H1 (cell line): ENCODE data around the gene MAPK8.

Experiments
- POLR2A ChIP-seq, 2 experiments: IDR thresholded peaks; 1 replicate in 1 of 2; 2 replicates in 1 of 2; pipeline ENCODE4 v1.6.1; 2011; ENCODE audit warnings: low read depth in 2 of 2, low read length in 2 of 2, mild to moderate bottlenecking in 2 of 2; ENCODE audit errors: control extremely low read depth in 1 of 2
- TF ChIP-seq, protein P1 (sequence below), 3 experiments: IDR thresholded peaks; 1 replicate in 2 of 3; 2 replicates in 1 of 3; pipeline versions ENCODE4 v1.5.1 to v1.6.1; 2011; ENCODE audit warnings: low read length in 3 of 3, mild to moderate bottlenecking in 3 of 3, inconsistent platforms in 2 of 3, low read depth in 1 of 3, moderate library complexity in 1 of 3; ENCODE audit not compliant: insufficient read depth in 1 of 3; ENCODE audit errors: control extremely low read depth in 1 of 3

DNA sequence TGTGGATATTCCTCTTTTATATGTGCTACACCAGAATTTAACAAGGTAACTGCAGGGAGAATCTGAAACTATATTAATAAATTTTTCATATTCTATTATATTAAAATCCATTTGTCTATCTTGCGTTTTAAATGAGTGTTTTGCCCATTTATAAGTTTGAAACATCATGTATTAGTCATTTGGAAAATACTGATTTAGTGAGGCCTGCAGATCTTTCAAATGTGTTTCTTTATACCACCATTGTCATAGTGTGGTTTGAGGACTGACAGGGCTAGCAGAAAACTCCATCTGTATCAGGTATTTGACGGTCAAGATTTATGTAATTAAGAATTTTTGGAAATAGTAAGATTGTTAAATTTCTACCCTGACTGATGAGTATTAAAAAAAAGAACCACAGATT lies 29.3 kb downstream of the MAPK8 start:
- no peak for TF ChIP-seq POLR2A (IDR thresholded peaks at IDR 0.05; ENCODE audit: control extremely low read depth in 1 of 2, low read depth in 2 of 2, low read length in 2 of 2)
- TF ChIP-seq, protein P1, sequence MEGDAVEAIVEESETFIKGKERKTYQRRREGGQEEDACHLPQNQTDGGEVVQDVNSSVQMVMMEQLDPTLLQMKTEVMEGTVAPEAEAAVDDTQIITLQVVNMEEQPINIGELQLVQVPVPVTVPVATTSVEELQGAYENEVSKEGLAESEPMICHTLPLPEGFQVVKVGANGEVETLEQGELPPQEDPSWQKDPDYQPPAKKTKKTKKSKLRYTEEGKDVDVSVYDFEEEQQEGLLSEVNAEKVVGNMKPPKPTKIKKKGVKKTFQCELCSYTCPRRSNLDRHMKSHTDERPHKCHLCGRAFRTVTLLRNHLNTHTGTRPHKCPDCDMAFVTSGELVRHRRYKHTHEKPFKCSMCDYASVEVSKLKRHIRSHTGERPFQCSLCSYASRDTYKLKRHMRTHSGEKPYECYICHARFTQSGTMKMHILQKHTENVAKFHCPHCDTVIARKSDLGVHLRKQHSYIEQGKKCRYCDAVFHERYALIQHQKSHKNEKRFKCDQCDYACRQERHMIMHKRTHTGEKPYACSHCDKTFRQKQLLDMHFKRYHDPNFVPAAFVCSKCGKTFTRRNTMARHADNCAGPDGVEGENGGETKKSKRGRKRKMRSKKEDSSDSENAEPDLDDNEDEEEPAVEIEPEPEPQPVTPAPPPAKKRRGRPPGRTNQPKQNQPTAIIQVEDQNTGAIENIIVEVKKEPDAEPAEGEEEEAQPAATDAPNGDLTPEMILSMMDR (IDR thresholded peaks at IDR 0.05; ENCODE audit: control extremely low read depth in 1 of 3, insufficient read depth in 1 of 3, low read depth in 1 of 3, low read length in 3 of 3), result no peak
